ENCODE data around the gene TMEM31.
"Not testable (repeated sequence)": the region's sequence is repeated elsewhere in the genome, so short reads cannot be mapped to it uniquely, and the experiment has no call there.

TMEM31 gene

DNA sequence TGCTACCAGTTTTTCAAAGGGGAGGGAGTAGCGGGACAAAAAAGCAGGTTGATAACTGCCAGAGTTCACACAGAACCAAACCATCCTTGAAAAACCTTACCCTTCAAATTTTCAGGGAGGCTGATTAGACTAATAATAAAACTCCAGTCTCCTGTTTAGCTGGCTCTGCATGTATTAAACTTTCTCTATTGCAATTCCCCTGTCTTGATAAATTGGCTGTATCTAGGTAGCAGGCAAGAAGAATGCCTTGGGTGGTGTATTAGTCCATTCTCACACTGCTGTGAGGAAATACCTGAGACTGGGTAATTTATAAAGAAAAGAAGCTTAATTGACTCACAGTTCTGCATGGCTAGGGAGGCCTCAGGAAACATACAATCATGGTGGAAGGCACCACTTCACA, 47.8 kb downstream of the TMEM31 start:
- Histone ChIP-seq H3K36me3 (no peaks in the 10 kb centered on the region), H3K27ac (no peak overlapping the region), H3K4me1 (ENCODE audit: control insufficient read depth in 1 of 2, insufficient read depth in 1 of 2, low read depth in 1 of 2, low read length in 1 of 2) (no peaks in the 10 kb centered on the region), H3K4me3 (ENCODE audit: low read depth in 1 of 2, low read length in 1 of 2) (no peak overlapping the region), H3K9me3 (no peaks in the 10 kb centered on the region), H3K27me3 (no peaks in the 10 kb centered on the region)
- TF ChIP-seq, protein P1, sequence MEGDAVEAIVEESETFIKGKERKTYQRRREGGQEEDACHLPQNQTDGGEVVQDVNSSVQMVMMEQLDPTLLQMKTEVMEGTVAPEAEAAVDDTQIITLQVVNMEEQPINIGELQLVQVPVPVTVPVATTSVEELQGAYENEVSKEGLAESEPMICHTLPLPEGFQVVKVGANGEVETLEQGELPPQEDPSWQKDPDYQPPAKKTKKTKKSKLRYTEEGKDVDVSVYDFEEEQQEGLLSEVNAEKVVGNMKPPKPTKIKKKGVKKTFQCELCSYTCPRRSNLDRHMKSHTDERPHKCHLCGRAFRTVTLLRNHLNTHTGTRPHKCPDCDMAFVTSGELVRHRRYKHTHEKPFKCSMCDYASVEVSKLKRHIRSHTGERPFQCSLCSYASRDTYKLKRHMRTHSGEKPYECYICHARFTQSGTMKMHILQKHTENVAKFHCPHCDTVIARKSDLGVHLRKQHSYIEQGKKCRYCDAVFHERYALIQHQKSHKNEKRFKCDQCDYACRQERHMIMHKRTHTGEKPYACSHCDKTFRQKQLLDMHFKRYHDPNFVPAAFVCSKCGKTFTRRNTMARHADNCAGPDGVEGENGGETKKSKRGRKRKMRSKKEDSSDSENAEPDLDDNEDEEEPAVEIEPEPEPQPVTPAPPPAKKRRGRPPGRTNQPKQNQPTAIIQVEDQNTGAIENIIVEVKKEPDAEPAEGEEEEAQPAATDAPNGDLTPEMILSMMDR (IDR thresholded peaks at IDR 0.05), result no peak

DNA sequence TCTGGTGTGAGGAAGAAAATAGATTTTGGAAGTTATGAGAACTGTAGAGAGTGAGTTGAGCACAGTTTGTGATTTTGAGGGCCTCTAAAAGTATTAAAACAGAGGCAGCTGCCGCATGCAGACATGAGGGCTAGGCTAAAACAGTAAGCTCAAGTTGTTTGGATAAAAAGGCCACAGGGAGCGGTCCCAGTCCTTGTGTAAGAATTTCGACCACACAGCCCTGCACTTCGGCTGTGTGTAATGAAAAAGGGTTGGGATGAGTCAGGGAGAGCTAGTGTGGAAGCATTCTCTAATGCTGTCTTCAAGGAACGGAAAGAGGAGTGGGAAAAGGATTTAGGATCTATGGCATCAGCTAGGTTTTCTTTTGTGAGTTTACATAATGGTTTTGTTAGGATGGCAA, 52.8 kb downstream of the TMEM31 start:
- not testable (repeated sequence) for H3K9me3 ChIP-seq; H3K4me3 ChIP-seq (ENCODE audit: low read depth in 1 of 2, low read length in 1 of 2); H3K27me3 ChIP-seq; H3K36me3 ChIP-seq; H3K4me1 ChIP-seq (ENCODE audit: control insufficient read depth in 1 of 2, insufficient read depth in 1 of 2, low read depth in 1 of 2, low read length in 1 of 2); H3K27ac ChIP-seq
